ENCODE measurements around the gene GRK5. TPM values are rescaled to one million over a fixed set of nuclear protein-coding genes. Genes with fewer than 3 reads are reported as not detected.
A peak's percentile ranks its signal among the peaks of the same experiment; 100 is the strongest.
"Not testable (repeated sequence)": the region's sequence is repeated elsewhere in the genome, so short reads cannot be mapped to it uniquely, and the experiment has no call there.

GRK5 gene
- total RNA-seq, 2 donors from 2014 or later = 24.8 to 28.1 TPM

DNA sequence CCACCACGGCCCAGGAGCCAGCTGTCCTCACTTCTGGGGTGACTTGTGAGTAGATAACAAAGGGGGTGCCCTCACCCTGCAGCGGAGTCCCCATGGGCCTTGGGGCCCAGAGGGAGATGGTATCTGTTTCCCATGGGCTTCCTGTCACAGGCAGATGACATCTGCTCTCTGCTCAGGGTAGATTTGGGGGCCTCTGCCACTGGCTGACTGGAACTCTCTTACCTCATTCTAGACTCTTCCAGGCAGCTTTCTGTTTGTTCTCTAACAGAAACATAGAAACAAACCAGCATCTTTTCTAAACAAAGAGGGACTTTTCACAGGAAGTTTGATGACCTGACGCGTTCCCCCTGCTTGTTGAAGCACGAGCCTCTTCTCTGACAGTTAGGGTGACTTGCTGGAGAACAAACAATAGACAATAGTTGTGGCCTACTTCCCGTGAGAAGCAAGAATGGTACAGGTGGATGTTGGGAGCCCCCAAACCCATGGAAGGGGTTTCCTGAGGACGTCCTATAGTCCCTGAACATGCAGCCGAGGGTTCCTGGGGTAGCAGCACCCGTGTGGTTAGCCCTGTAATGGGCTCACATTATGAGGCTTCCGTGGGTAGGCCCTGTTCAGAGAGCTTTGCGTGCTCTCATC is 61.6 kb downstream of the GRK5 start:
- peak overlapping the region; percentile 65 to 69 for H3K4me3 Mint-ChIP-seq
- H3K27me3 Mint-ChIP-seq (ENCODE audit: low read depth) = no peaks in the 10 kb centered on the region
- ATAC-seq (replicated peaks in 1 of 2) (peak; percentile 91 to 92), DNase-seq (peak; percentile 73)
- peaks cover 0 to 2% of the 10 kb centered on the region in 2 donors for H3K9me3 Mint-ChIP-seq
- peak overlapping the region; percentile 80 for H3K27ac Mint-ChIP-seq
- H3K4me1 Mint-ChIP-seq (ENCODE audit: low read depth) = peaks cover 59% of the 10 kb centered on the region
- H3K36me3 Mint-ChIP-seq (ENCODE audit: insufficient read depth in 2 of 2) = no peaks in the 10 kb centered on the region

DNA sequence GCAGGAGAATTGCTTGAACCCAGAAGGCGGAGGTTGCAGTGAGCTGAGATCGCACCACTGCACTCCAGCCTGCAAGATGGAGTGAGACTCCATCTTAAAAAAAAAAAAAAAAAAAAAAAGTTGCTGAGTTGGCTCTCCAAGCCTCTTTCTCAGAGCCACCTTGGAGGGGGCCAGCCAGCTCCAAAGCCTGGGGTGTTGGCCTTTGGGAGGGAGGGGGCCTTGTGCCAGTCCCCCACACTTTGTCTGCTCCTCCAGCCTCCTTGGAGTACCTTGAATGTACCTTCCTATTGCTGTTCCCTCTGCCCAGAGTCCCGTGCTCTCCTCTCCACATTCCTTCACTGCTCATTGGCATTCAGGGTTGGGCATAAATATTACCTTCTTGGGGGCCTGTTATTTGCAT is 62.4 kb downstream of the GRK5 start:
- H3K4me1 Mint-ChIP-seq (ENCODE audit: low read depth) = peaks cover 64% of the 10 kb centered on the region
- H3K36me3 Mint-ChIP-seq (ENCODE audit: insufficient read depth in 2 of 2) = no peaks in the 10 kb centered on the region
- peaks cover 0 to 2% of the 10 kb centered on the region in 2 donors for H3K9me3 Mint-ChIP-seq
- no peak for DNase-seq
- H3K4me3 Mint-ChIP-seq = peak overlapping the region; percentile 66 to 75
- H3K27me3 Mint-ChIP-seq (ENCODE audit: low read depth) = no peaks in the 10 kb centered on the region
- peak overlapping the region; percentile 95 for H3K27ac Mint-ChIP-seq
- ATAC-seq (replicated peaks in 1 of 2) = no peak

DNA sequence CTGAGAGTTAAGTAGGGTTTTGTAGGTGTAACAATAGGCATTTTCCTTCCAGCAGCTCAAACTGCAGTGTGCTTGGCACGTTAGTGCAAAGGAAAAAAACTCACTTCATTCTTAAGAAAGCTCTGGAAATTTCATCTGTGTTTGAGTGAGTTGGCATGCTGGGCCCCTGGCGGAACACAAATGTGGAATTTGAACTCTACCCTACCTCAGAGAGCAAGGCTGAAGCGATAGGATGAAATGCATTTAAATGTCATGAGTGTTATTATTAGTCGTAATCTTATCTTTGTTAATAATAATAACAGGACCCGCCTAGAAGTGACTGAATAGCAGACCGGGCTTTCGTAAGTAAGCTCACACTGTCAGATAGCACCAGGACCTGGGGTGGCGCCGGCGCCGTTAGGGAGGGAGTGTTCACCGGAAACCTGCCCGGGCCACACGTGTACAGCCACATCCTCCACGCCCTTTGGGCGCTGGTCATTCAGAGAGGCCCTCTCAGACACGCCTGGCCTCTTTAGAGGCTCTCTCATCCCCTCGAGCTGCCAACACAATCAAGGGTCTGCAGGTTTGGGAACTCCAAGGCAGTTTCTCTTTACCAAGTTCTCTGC is 63.5 kb downstream of the GRK5 start:
- Mint-ChIP-seq H3K27me3 (ENCODE audit: low read depth) (no peaks in the 10 kb centered on the region), H3K9me3 (peaks cover 0 to 2% of the 10 kb centered on the region in 2 donors), H3K4me3 (peak overlapping the region; percentile 43 to 66), H3K27ac (peak overlapping the region; percentile 95), H3K4me1 (ENCODE audit: low read depth) (peaks cover 64% of the 10 kb centered on the region), H3K36me3 (ENCODE audit: insufficient read depth in 2 of 2) (no peaks in the 10 kb centered on the region)
- peak in 1 of 2 donors; percentile 58 for ATAC-seq (replicated peaks in 1 of 2)
- peak; percentile 29 to 74 for DNase-seq

DNA sequence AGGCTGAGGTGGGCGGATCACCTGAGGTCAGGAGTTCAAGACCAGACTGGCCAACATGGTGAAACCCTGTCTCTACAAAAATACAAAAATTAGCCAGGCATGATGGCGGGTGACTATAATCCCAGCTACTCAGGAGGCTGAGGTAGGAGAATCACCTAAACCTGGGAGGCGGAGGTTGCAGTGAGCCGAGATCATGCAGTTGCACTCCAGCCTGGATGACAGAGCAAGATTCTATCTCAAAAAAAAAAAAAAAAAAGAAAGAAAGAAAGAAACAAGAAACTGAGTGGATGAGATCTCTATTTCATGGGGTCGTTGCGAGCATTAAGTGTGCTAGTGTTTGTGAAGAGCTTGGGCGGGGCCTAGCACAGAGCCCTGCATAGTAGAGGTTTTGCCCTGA is 65.0 kb downstream of the GRK5 start:
- H3K27me3 Mint-ChIP-seq (ENCODE audit: low read depth); DNase-seq; H3K27ac Mint-ChIP-seq; ATAC-seq (replicated peaks in 1 of 2); H3K9me3 Mint-ChIP-seq; H3K4me3 Mint-ChIP-seq; H3K36me3 Mint-ChIP-seq (ENCODE audit: insufficient read depth in 2 of 2): not testable (repeated sequence)
- peaks cover 62% of the 10 kb centered on the region for H3K4me1 Mint-ChIP-seq (ENCODE audit: low read depth)

DNA sequence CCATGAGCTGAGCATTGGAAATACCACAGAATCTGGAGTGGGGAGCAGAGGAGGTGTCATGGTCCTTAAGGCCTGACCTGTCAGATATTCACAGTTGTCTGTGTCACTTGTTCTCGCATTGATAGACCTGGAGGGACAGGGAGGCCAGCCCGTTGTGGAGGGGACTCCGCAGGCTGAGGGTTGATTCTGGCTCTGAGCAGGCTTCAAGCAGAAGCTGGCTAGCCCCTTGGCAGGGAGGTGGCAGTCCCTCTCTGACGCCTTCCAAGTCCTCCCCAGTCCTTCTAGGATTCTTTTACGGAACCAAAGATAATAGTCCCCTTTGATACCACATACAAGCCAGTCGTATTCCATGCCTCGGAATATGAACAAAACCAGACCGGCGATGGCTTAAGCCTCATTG is 65.4 kb downstream of the GRK5 start:
- Mint-ChIP-seq H3K4me1 (ENCODE audit: low read depth) (peaks cover 58% of the 10 kb centered on the region), H3K9me3 (peaks cover 0 to 2% of the 10 kb centered on the region in 2 donors)

DNA sequence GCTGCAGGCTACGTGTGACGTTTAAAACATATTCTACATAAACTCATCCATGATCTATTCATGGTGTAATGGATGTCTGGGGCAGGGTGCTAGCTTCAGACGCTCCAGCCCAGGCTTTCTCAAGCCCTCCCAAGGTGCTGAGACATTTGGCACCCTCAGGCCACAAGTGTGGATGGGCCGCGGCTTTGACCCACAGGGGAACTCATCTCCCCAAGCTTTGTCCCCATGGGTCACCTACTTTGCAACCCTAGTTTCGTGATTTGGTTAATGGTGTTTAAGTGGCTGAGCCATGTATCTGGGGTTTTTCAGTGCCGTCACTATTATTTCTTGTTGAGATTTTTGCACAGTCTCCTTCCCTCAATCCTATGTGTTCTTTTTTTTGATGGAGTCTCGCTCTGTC is 66.0 kb downstream of the GRK5 start:
- Mint-ChIP-seq H3K4me3 (no peak overlapping the region), H3K27ac (no peak overlapping the region), H3K4me1 (ENCODE audit: low read depth) (peaks cover 51% of the 10 kb centered on the region), H3K36me3 (ENCODE audit: insufficient read depth in 2 of 2) (no peaks in the 10 kb centered on the region), H3K27me3 (ENCODE audit: low read depth) (no peaks in the 10 kb centered on the region), H3K9me3 (peaks cover 0 to 2% of the 10 kb centered on the region in 2 donors)
- DNase-seq (no peak), ATAC-seq (replicated peaks in 1 of 2) (no peak)

More for the DNA sequence above, 65.4 kb downstream of the GRK5 start:
- H3K4me3 Mint-ChIP-seq = no peak overlapping the region
- ATAC-seq (replicated peaks in 1 of 2) = no peak
- H3K27me3 Mint-ChIP-seq (ENCODE audit: low read depth) = no peaks in the 10 kb centered on the region
- DNase-seq = no peak
- H3K27ac Mint-ChIP-seq = no peak overlapping the region
- H3K36me3 Mint-ChIP-seq (ENCODE audit: insufficient read depth in 2 of 2) = no peaks in the 10 kb centered on the region

DNA sequence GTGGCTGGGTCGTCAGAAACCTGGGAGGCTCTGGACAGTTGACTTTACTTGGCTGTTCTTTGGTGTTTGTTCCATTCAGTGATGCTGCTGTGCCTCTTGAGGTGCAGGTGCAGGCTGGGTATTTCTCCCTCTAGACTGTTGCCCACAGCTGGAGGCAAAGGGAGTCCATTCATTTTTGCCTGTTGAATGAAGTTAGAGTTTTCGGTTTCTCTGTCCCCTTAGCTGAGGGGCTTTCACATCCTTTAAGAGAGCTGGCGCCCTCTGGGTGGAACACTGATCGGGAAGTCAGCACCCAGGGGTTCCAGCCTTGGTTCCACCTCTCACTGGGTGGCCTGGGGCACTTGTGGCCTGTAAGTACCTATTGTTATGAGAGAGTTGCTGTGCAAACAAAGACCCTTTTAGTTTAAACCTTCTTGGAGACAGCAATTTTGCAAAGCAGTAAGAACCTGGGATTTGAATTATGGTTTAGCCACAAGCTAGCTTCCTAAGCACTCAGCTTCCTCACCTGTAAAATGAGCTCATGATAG is 67.2 kb downstream of the GRK5 start:
- DNase-seq (no peak), ATAC-seq (replicated peaks in 1 of 2) (no peak)
- H3K4me3 Mint-ChIP-seq = no peak overlapping the region
- H3K9me3 Mint-ChIP-seq = no peaks in the 10 kb centered on the region
- no peaks in the 10 kb centered on the region for H3K36me3 Mint-ChIP-seq (ENCODE audit: insufficient read depth in 2 of 2)
- H3K27ac Mint-ChIP-seq = no peak overlapping the region
- peaks cover 40% of the 10 kb centered on the region for H3K4me1 Mint-ChIP-seq (ENCODE audit: low read depth)
- H3K27me3 Mint-ChIP-seq (ENCODE audit: low read depth) = no peaks in the 10 kb centered on the region

DNA sequence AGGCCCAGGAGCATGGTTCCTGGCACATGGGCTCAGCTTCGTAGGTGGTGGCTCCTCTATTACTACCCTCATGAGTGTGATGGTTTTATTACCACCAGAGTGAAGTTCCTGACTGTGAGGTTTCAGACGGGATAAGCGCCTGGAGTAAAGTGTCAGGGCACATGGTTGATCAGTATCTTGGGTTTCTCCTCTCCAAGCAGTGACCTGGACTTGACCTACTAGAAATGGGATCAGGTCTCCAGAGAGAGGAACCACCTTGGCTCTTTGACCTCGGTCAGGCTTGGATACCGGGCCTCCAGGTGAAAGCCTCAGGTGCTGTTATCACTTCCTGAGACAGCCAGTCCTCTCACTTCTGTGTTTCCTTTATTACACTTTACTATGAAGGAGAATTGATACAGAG is 67.7 kb downstream of the GRK5 start:
- Mint-ChIP-seq H3K9me3 (no peaks in the 10 kb centered on the region), H3K4me1 (ENCODE audit: low read depth) (peaks cover 35% of the 10 kb centered on the region), H3K36me3 (ENCODE audit: insufficient read depth in 2 of 2) (no peaks in the 10 kb centered on the region), H3K27ac (no peak overlapping the region), H3K27me3 (ENCODE audit: low read depth) (no peaks in the 10 kb centered on the region), H3K4me3 (no peak overlapping the region)
- no peak for DNase-seq
- no peak for ATAC-seq (replicated peaks in 1 of 2)

DNA sequence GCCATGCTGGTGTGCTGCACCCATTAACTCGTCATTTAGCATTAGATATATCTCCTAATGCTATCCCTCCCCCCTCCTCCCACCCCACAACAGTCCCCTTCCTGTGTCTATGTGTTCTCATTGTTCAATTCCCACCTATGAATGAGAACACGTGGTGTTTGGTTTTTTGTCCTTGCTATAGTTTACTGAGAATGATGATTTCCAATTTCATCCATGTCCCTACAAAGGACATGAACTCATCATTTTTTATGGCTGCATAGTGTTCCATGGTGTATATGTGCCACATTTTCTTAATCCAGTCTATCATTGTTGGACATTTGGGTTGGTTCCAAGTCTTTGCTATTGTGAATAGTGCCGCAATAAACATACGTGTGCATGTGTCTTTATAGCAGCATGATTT is 68.8 kb downstream of the GRK5 start:
- peaks cover 33% of the 10 kb centered on the region for H3K4me1 Mint-ChIP-seq (ENCODE audit: low read depth)
- H3K27ac Mint-ChIP-seq; H3K36me3 Mint-ChIP-seq (ENCODE audit: insufficient read depth in 2 of 2); ATAC-seq (replicated peaks in 1 of 2); H3K4me3 Mint-ChIP-seq; DNase-seq; H3K27me3 Mint-ChIP-seq (ENCODE audit: low read depth); H3K9me3 Mint-ChIP-seq: not testable (repeated sequence)

DNA sequence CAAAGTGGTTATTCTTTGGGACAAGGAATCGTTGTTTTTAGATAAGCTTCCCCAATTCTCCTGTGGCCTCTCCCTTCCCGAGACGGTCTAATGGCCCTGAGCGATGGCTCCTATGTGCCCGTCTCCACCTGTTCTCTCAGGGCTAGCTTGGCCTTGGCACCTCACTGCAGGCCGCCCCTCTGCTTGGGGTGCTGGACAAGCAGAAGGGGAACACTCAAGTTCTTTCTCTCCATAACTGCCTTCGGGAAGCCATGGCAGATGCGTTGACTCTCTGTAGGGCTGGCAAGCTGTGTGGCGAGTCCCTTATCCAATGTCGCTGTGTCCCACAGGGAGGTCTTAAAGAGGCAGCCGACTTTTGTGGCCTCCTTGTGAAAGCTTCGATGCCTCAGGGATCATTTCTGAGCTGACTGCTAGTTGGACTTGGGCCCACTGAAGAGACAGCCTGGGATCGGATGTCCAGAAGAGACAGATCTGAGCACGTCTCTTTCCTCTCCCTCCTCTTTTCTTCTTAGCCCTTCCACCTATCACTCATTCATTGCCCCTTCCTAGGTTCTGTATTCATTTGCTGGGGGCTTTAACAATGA is 70.8 kb downstream of the GRK5 start:
- no peak overlapping the region for H3K27ac Mint-ChIP-seq
- H3K9me3 Mint-ChIP-seq = no peaks in the 10 kb centered on the region
- H3K27me3 Mint-ChIP-seq (ENCODE audit: low read depth) = no peaks in the 10 kb centered on the region
- DNase-seq (no peak), ATAC-seq (replicated peaks in 1 of 2) (no peak)
- no peak overlapping the region for H3K4me3 Mint-ChIP-seq
- no peaks in the 10 kb centered on the region for H3K36me3 Mint-ChIP-seq (ENCODE audit: insufficient read depth in 2 of 2)
- H3K4me1 Mint-ChIP-seq (ENCODE audit: low read depth) = peaks cover 29% of the 10 kb centered on the region

DNA sequence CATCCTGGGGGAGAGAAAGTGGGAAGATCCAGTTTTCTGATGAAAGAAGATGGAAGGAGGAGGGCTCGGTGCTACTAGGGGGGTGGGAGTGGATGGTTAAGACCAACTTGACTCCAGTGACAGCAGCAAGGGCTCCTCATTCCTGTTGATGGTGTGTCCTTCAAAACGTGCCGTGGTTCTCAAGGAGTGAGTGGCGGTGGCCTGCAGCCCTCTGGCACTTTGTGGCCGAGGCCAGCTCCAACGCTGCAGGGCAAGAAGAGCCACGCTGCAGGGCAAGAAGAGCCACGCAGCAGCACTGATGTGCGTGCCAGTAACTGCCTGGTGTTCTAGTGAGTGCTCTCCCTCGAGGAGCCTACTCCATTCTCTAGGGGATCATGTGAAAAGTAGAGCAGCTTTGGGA is 72.1 kb downstream of the GRK5 start:
- ATAC-seq (replicated peaks in 1 of 2) (no peak), DNase-seq (no peak)
- H3K4me1 Mint-ChIP-seq (ENCODE audit: low read depth) = peaks cover 38% of the 10 kb centered on the region
- no peaks in the 10 kb centered on the region for H3K27me3 Mint-ChIP-seq (ENCODE audit: low read depth)
- no peak overlapping the region for H3K27ac Mint-ChIP-seq
- no peak overlapping the region for H3K4me3 Mint-ChIP-seq
- no peaks in the 10 kb centered on the region for H3K9me3 Mint-ChIP-seq
- no peaks in the 10 kb centered on the region for H3K36me3 Mint-ChIP-seq (ENCODE audit: insufficient read depth in 2 of 2)

DNA sequence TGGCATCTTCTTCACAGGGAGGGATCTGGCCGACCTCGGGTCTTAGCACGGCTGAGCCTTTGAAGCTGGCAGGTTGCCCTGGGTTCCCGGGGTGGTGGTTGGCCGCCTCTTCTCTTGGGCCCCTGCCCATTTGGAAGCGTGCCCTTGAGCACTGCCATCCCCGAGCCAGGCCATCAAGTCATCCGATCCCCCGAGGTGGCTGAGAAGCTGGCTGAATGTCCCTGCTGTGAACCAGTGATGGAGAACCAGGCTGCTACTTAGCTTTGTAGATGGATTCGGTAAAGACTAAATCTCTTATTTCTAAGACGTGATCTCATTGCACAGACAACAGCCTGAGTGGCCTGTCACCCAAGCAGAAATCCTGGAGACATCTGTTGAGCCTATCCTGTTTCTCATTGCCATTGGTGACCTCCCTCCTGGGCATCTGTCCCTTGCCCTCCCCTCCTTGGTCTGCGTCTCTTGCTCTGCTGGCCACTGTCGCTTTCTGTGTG is 74.3 kb downstream of the GRK5 start:
- Mint-ChIP-seq H3K9me3 (no peaks in the 10 kb centered on the region), H3K4me3 (no peak overlapping the region), H3K27ac (no peak overlapping the region), H3K4me1 (ENCODE audit: low read depth) (peaks cover 51% of the 10 kb centered on the region), H3K27me3 (ENCODE audit: low read depth) (no peaks in the 10 kb centered on the region), H3K36me3 (ENCODE audit: insufficient read depth in 2 of 2) (no peaks in the 10 kb centered on the region)
- no peak for ATAC-seq (replicated peaks in 1 of 2)
- no peak for DNase-seq

DNA sequence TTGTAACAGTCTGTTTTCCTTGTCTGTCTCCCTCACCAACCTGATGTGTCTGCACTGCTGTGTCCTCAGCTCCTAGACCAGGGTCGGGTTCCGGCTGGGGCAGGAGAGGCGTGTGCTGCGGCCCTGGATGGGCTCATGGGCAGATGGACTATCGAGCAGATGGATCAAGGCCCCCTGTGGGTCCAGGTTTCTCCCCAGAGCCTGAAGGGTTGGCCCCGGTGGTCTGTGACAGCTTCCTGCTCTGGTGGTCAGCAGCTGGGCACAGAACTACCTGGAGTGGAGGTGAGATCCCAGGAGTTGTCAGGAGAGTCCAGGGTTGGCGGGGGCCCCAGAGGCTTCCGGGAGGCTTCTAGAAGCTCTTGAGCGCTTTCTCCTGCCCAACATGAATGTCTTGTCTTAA is 75.1 kb downstream of the GRK5 start:
- Mint-ChIP-seq H3K27me3 (ENCODE audit: low read depth) (no peaks in the 10 kb centered on the region), H3K4me1 (ENCODE audit: low read depth) (peaks cover 60% of the 10 kb centered on the region), H3K4me3 (no peak overlapping the region), H3K36me3 (ENCODE audit: insufficient read depth in 2 of 2) (no peaks in the 10 kb centered on the region), H3K9me3 (no peaks in the 10 kb centered on the region), H3K27ac (no peak overlapping the region)
- ATAC-seq (replicated peaks in 1 of 2) = no peak
- DNase-seq = no peak

Data from activated T-cell treated with anti-CD3 and anti-CD28 coated beads, Interleukin-2, amount 50 U/mL, for 72 hours (primary cell).